IPS-NIHi11 (cell line): ENCODE data around the gene ADAMTSL3.

Source experiments
- DNase-seq: peaks from one replicate; pipeline ENCODE4 v3.0.0; 2012; ENCODE audit warnings: mixed read lengths, low spot score

Gene ADAMTSL3

GRCh38 chr15:83977992-83978391, 324.1 kb downstream of the ADAMTSL3 start:
- no peak for DNase-seq

- DNase-seq: no peak
Measured at GRCh38 chr15:83978588-83978987, 324.7 kb downstream of the ADAMTSL3 start.

- no peak for DNase-seq
Measured at GRCh38 chr15:83980637-83981036, 326.7 kb downstream of the ADAMTSL3 start.

GRCh38 chr15:83982748-83983147, 328.8 kb downstream of the ADAMTSL3 start:
- DNase-seq: no peak

GRCh38 chr15:83983634-83984458, 329.9 kb downstream of the ADAMTSL3 start:
- DNase-seq: peak; percentile 19

GRCh38 chr15:83984601-83985000, 330.7 kb downstream of the ADAMTSL3 start:
- DNase-seq: no peak

- no peak for DNase-seq
Measured at GRCh38 chr15:83991163-83991562, 337.2 kb downstream of the ADAMTSL3 start.

- DNase-seq: no peak
Measured at GRCh38 chr15:83992324-83993031, 338.6 kb downstream of the ADAMTSL3 start.

- no peak for DNase-seq
Measured at GRCh38 chr15:83993591-83993990, 339.7 kb downstream of the ADAMTSL3 start.

- DNase-seq: no peak
Measured at GRCh38 chr15:83998486-83998885, 344.6 kb downstream of the ADAMTSL3 start.

GRCh38 chr15:83999396-84000135, 345.6 kb downstream of the ADAMTSL3 start:
- no peak for DNase-seq

- no peak for DNase-seq
Measured at GRCh38 chr15:84001037-84001436, 347.1 kb downstream of the ADAMTSL3 start.

GRCh38 chr15:84001655-84002054, 347.7 kb downstream of the ADAMTSL3 start:
- DNase-seq: no peak

GRCh38 chr15:84003791-84004503, 350.0 kb downstream of the ADAMTSL3 start:
- DNase-seq: no peak

- no peak for DNase-seq
Measured at GRCh38 chr15:84006421-84006820, 352.5 kb downstream of the ADAMTSL3 start.

GRCh38 chr15:84009616-84010015, 355.7 kb downstream of the ADAMTSL3 start:
- no peak for DNase-seq

GRCh38 chr15:84010246-84010645, 356.3 kb downstream of the ADAMTSL3 start:
- DNase-seq: no peak

GRCh38 chr15:84016371-84016770, 362.4 kb downstream of the ADAMTSL3 start:
- no peak for DNase-seq

- no peak for DNase-seq
Measured at GRCh38 chr15:84022516-84022915, 368.6 kb downstream of the ADAMTSL3 start.

GRCh38 chr15:84023636-84024035, 369.7 kb downstream of the ADAMTSL3 start:
- DNase-seq: peak; percentile 43

- DNase-seq: no peak
Measured at GRCh38 chr15:84033793-84034553, 380.1 kb downstream of the ADAMTSL3 start.
